CD8-positive, alpha-beta memory T cell (primary cell): Measurements from ENCODE around the gene PLEKHG1. TPM values are rescaled to one million over a fixed set of nuclear protein-coding genes. Genes with fewer than 3 reads are reported as not detected.

ENCODE experiments used
- CTCF ChIA-PET: fragments of 350-600 bp; sonication (Branson Sonifier 250); formaldehyde crosslinking; loops from one replicate; lab custom pipeline; 2021; ENCODE audit warnings: antibody characterized with exemption; lab: Charles Lee
- POLR2A ChIA-PET: fragments of 350-600 bp; sonication (Branson Sonifier 250); formaldehyde crosslinking; loops from one replicate; lab custom pipeline; 2021; ENCODE audit warnings: antibody characterized with exemption; lab: Charles Lee
- DNase-seq, 5 donors: peaks; one replicate each; pipeline versions ENCODE4 v3.0.0 to v3.0.0-alpha.2; 2020 to 2022; ENCODE audit warnings: mixed read lengths in 1 of 5
- H3K27ac ChIP-seq: one replicate; pipeline ENCODE4 v1.7.0; 2013; ENCODE audit warnings: low read depth, mild to moderate bottlenecking, low read length, moderate library complexity
- H3K27me3 ChIP-seq: 2 replicates; pipeline ENCODE4 v1.7.0; 2013; ENCODE audit warnings: low read length, mild to moderate bottlenecking; ENCODE audit not compliant: insufficient read depth, poor library complexity, severe bottlenecking
- H3K36me3 ChIP-seq: 2 replicates; pipeline ENCODE4 v1.7.0; 2013; ENCODE audit warnings: mild to moderate bottlenecking, low read length, moderate library complexity; ENCODE audit not compliant: insufficient read depth
- H3K4me1 ChIP-seq: 2 replicates; pipeline ENCODE4 v1.7.0; 2013; ENCODE audit warnings: mild to moderate bottlenecking, low read length, moderate library complexity; ENCODE audit not compliant: insufficient read depth
- H3K4me3 ChIP-seq: 2 replicates; pipeline ENCODE4 v1.7.0; 2013; ENCODE audit warnings: mild to moderate bottlenecking, low read length
- H3K9me3 ChIP-seq: 2 replicates; pipeline ENCODE4 v1.7.0; 2013; ENCODE audit warnings: mild to moderate bottlenecking, low read length
- H3K27ac Mint-ChIP-seq, 8 donors: one replicate each; pipeline ENCODE4 v1.8.0; 2020 to 2021; ENCODE audit warnings: mixed read lengths in 8 of 8, mild to moderate bottlenecking in 6 of 8, inconsistent platforms in 3 of 8, moderate library complexity in 3 of 8
- H3K27me3 Mint-ChIP-seq, 2 donors: one replicate each; pipeline ENCODE4 v1.8.0; 2020 to 2021; ENCODE audit warnings: mixed read lengths in 2 of 2, mild to moderate bottlenecking in 1 of 2, moderate library complexity in 1 of 2
- H3K36me3 Mint-ChIP-seq, 3 donors: one replicate each; pipeline ENCODE4 v1.8.0; 2020 to 2021; ENCODE audit warnings: mixed read lengths in 3 of 3, inconsistent platforms in 1 of 3, mild to moderate bottlenecking in 1 of 3
- H3K4me1 Mint-ChIP-seq, 3 donors: one replicate each; pipeline ENCODE4 v1.8.0; 2020 to 2021; ENCODE audit warnings: mixed read lengths in 3 of 3, inconsistent platforms in 1 of 3, mild to moderate bottlenecking in 1 of 3
- H3K4me3 Mint-ChIP-seq, 7 donors: one replicate each; pipeline ENCODE4 v1.8.0; 2020 to 2021; ENCODE audit warnings: mixed read lengths in 7 of 7, mild to moderate bottlenecking in 6 of 7, moderate library complexity in 4 of 7, inconsistent platforms in 2 of 7
- H3K9me3 Mint-ChIP-seq, 5 donors: one replicate each; pipeline ENCODE4 v1.8.0; 2020 to 2022; ENCODE audit warnings: mixed read lengths in 5 of 5, mild to moderate bottlenecking in 3 of 5, moderate library complexity in 2 of 5, inconsistent platforms in 1 of 5
- polyA plus RNA-seq: library from polyadenylated mRNA; unstranded; fragments of 300-500 nt; fragmentation: Illumina TruSeq; gene quantifications from one replicate; pipeline ENCODE4 v1.2.3, GENCODE V29; 2021
- total RNA-seq, 2 experiments: library from RNA; stranded (reverse); gene quantifications; one replicate each; pipeline ENCODE4 v1.2.3, GENCODE V29; 2021

The PLEKHG1 gene
- total and polyA plus RNA-seq, 3 experiments from 2014 or later, result 1.9 to 9.4 (median 8.8) TPM

DNA sequence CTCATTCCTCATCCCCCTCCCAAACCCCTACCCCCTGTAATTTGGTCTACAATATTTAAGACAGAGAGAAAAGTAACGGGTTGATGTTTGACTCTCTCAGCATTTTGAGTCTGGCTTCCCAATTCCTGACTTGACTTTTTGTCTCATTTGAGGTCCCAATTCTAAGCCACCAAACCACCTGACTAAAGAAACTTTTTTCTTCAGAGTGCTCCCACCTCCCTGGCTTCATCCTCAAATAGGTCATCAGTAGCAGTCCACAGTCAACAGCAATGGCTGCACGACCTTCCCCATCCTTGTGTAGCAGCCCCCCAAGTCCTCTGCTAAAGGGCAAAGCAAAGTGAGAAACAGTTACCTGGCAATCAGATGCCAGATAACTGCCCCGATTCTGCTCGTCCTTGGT lies 1.8 kb downstream of the PLEKHG1 start:
- H3K27ac ChIP-seq, result no peak overlapping the region
- Mint-ChIP-seq H3K27me3 (peaks cover 4 to 7% of the 10 kb centered on the region in 2 donors), H3K4me1 (peaks cover 17 to 24% (median 21%) of the 10 kb centered on the region in 3 donors), H3K4me3 (peak overlapping the region; percentile 51 to 89 (median 66)), H3K9me3 (no peaks in the 10 kb centered on the region), H3K27ac (peak overlapping the region in 2 of 8 donors; percentile 48 to 61), H3K36me3 (peaks cover 0 to 5% (median 0%) of the 10 kb centered on the region in 3 donors)
- no peaks in the 10 kb centered on the region for H3K4me1 ChIP-seq
- CTCF ChIA-PET, result interaction anchor here (1.1 to 1.8 kb wide), 4 partner anchors 8 to 213 kb away, joined by 3 to 12 read pairs (median 4); no protein-coding TSS in a partner anchor
- POLR2A ChIA-PET, result interaction anchor here (1.5 kb wide), 1 partner anchor 8 kb away, joined by 3 read pairs; no protein-coding TSS in a partner anchor
- H3K27me3 ChIP-seq, result no peaks in the 10 kb centered on the region
- no peak overlapping the region for H3K4me3 ChIP-seq
- no peak for DNase-seq
- no peaks in the 10 kb centered on the region for H3K36me3 ChIP-seq
- H3K9me3 ChIP-seq, result no peaks in the 10 kb centered on the region

- H3K36me3 ChIP-seq, result no peaks in the 10 kb centered on the region
- no peak for DNase-seq
- Mint-ChIP-seq H3K27ac (no peak overlapping the region), H3K9me3 (no peaks in the 10 kb centered on the region), H3K36me3 (peaks cover 0 to 5% (median 0%) of the 10 kb centered on the region in 3 donors), H3K27me3 (peaks cover 4 to 7% of the 10 kb centered on the region in 2 donors), H3K4me1 (peaks cover 17 to 24% (median 21%) of the 10 kb centered on the region in 3 donors), H3K4me3 (no peak overlapping the region)
- no peak overlapping the region for H3K27ac ChIP-seq
- no peaks in the 10 kb centered on the region for H3K27me3 ChIP-seq
- POLR2A ChIA-PET, result no interaction called here
- no peaks in the 10 kb centered on the region for H3K4me1 ChIP-seq
- CTCF ChIA-PET, result interaction anchor here (1.0 kb wide), 1 partner anchor 212 kb away, joined by 4 read pairs; no protein-coding TSS in a partner anchor
- no peaks in the 10 kb centered on the region for H3K9me3 ChIP-seq
- H3K4me3 ChIP-seq, result no peak overlapping the region
These were observed 3.5 kb downstream of the PLEKHG1 start for GRCh38 chr6:150603176-150603575.

GRCh38 chr6:150604467-150604866 lies 4.8 kb downstream of the PLEKHG1 start:
- H3K27me3 Mint-ChIP-seq, result peaks cover 4 to 7% of the 10 kb centered on the region in 2 donors
- Histone ChIP-seq H3K27ac (no peak overlapping the region), H3K27me3 (no peaks in the 10 kb centered on the region), H3K4me1 (no peaks in the 10 kb centered on the region), H3K36me3 (no peaks in the 10 kb centered on the region), H3K4me3 (no peak overlapping the region), H3K9me3 (no peaks in the 10 kb centered on the region)
- H3K9me3 Mint-ChIP-seq, result no peaks in the 10 kb centered on the region
- H3K36me3 Mint-ChIP-seq, result peaks cover 0 to 3% (median 0%) of the 10 kb centered on the region in 3 donors
- H3K4me3 Mint-ChIP-seq, result peak overlapping the region in 1 of 7 donors; percentile 27
- DNase-seq, result no peak
- H3K4me1 Mint-ChIP-seq, result peaks cover 9 to 14% (median 11%) of the 10 kb centered on the region in 3 donors
- H3K27ac Mint-ChIP-seq, result no peak overlapping the region
- CTCF ChIA-PET, result no interaction called here
- POLR2A ChIA-PET, result no interaction called here

- no peaks in the 10 kb centered on the region for H3K9me3 Mint-ChIP-seq
- CTCF ChIA-PET, result no interaction called here
These were observed 5.6 kb downstream of the PLEKHG1 start for GRCh38 chr6:150605333-150605732.

DNA sequence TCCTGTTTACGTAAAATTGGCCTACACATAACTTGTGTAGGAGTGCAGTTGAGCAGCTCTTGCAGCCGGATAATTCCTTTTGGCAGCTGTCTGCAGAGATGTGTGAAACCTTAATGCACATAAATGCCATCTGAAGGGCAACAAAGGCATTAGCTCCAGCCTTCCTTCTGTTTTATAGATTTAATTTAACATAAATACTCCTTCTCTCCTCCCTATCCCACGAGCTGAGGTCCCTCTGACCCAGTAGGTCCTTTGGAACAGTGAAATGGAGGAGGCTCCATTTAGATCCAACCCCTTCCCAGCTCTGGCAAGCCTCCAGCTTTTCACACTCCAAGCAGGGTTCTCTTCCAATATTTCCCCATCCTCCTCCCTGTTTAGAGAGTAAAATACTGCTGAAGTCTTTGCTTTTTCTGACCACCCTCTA lies 6.5 kb downstream of the PLEKHG1 start:
- H3K27me3 Mint-ChIP-seq, result peaks cover 2 to 6% of the 10 kb centered on the region in 2 donors
- Histone ChIP-seq H3K27me3 (no peaks in the 10 kb centered on the region), H3K4me3 (no peak overlapping the region), H3K4me1 (no peaks in the 10 kb centered on the region), H3K9me3 (no peaks in the 10 kb centered on the region), H3K27ac (no peak overlapping the region), H3K36me3 (no peaks in the 10 kb centered on the region)
- DNase-seq, result no peak
- peaks cover 2 to 6% (median 4%) of the 10 kb centered on the region in 3 donors for H3K4me1 Mint-ChIP-seq
- H3K27ac Mint-ChIP-seq, result peak overlapping the region in 1 of 8 donors; percentile 9
- no peak overlapping the region for H3K4me3 Mint-ChIP-seq
- no peaks in the 10 kb centered on the region for H3K36me3 Mint-ChIP-seq
- H3K9me3 Mint-ChIP-seq, result no peaks in the 10 kb centered on the region
- ChIA-PET CTCF (no interaction called here), POLR2A (no interaction called here)

More at GRCh38 chr6:150605333-150605732, 5.6 kb downstream of the PLEKHG1 start:
- POLR2A ChIA-PET, result no interaction called here
- Histone ChIP-seq H3K36me3 (no peaks in the 10 kb centered on the region), H3K4me1 (no peaks in the 10 kb centered on the region), H3K4me3 (no peak overlapping the region), H3K27me3 (no peaks in the 10 kb centered on the region), H3K27ac (no peak overlapping the region), H3K9me3 (no peaks in the 10 kb centered on the region)
- Mint-ChIP-seq H3K27ac (no peak overlapping the region), H3K36me3 (peaks cover 0 to 3% (median 0%) of the 10 kb centered on the region in 3 donors), H3K4me3 (no peak overlapping the region), H3K27me3 (peaks cover 4 to 7% of the 10 kb centered on the region in 2 donors), H3K4me1 (peaks cover 8 to 13% (median 11%) of the 10 kb centered on the region in 3 donors)
- DNase-seq, result no peak

DNA sequence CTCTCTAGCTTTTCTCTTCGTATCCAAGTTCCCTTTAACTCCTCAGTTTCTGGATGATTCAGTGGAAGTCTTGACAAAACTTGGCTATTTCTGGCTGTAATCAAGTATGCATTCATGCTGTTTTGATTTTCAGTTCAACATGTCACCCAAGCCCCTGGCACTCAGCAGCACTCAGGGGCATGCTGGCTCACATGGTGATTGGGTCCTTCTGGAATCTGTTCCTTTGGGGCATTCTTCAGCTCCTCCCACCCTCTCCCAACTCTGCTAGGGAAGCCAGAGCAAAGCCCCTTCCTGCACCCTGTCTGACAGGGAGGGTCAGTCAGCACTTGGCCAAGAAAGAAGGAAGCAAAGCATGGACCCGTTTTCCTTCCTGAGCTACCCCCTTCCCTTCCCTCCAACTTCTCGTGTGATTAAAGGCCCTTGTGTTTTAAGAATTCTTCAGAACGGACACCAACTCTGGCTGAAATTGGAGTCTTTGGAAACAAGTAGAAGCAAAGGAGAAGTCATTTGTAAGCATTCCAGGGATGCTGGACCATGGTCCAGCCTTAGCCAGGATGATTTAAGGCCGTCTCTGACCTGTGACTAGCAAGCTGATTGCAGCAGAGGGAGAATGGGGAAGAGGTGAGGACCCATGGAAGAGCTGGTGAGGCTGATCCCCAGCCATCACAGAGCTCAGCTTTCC lies 7.1 kb downstream of the PLEKHG1 start:
- Histone ChIP-seq H3K4me3 (no peak overlapping the region), H3K9me3 (no peaks in the 10 kb centered on the region), H3K27ac (no peak overlapping the region), H3K4me1 (no peaks in the 10 kb centered on the region), H3K27me3 (no peaks in the 10 kb centered on the region), H3K36me3 (no peaks in the 10 kb centered on the region)
- Mint-ChIP-seq H3K36me3 (no peaks in the 10 kb centered on the region), H3K4me3 (no peak overlapping the region), H3K27ac (peak overlapping the region in 2 of 8 donors; percentile 9 to 13), H3K27me3 (peaks cover 2 to 6% of the 10 kb centered on the region in 2 donors), H3K4me1 (no peaks in the 10 kb centered on the region), H3K9me3 (no peaks in the 10 kb centered on the region)
- ChIA-PET POLR2A (no interaction called here), CTCF (no interaction called here)
- no peak for DNase-seq

DNA sequence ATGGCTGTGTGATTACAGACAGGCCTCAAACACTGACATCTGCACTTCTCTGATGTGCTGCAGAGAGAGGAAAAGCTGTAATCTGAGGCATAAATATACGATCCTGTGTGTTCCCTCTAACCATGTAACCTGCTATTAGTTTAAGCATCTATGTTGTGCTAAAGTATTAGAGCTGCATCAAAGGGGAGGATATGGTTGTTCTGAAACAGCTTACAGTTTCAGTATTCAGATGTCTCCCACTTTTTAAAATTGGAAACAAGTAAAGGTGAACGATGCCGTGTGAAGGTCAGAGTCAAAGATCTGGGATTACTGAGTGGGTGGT lies 7.6 kb downstream of the PLEKHG1 start:
- Histone ChIP-seq H3K27ac (no peak overlapping the region), H3K9me3 (no peaks in the 10 kb centered on the region), H3K4me1 (no peaks in the 10 kb centered on the region), H3K36me3 (no peaks in the 10 kb centered on the region), H3K27me3 (no peaks in the 10 kb centered on the region), H3K4me3 (no peak overlapping the region)
- Mint-ChIP-seq H3K27me3 (peaks cover 2 to 6% of the 10 kb centered on the region in 2 donors), H3K27ac (no peak overlapping the region), H3K9me3 (no peaks in the 10 kb centered on the region), H3K4me1 (no peaks in the 10 kb centered on the region), H3K36me3 (no peaks in the 10 kb centered on the region), H3K4me3 (no peak overlapping the region)
- DNase-seq, result no peak
- POLR2A ChIA-PET, result no interaction called here
- CTCF ChIA-PET, result no interaction called here

GRCh38 chr6:150610584-150610983 lies 10.9 kb downstream of the PLEKHG1 start:
- Mint-ChIP-seq H3K9me3 (no peaks in the 10 kb centered on the region), H3K27ac (no peak overlapping the region), H3K36me3 (no peaks in the 10 kb centered on the region), H3K4me1 (no peaks in the 10 kb centered on the region), H3K27me3 (peaks cover 1 to 6% of the 10 kb centered on the region in 2 donors), H3K4me3 (no peak overlapping the region)
- DNase-seq, result no peak
- CTCF ChIA-PET, result interaction anchor here (1.4 kb wide), 1 partner anchor 10 kb away, joined by 5 read pairs; no protein-coding TSS in a partner anchor
- no peak overlapping the region for H3K4me3 ChIP-seq
- no peak overlapping the region for H3K27ac ChIP-seq
- H3K36me3 ChIP-seq, result no peaks in the 10 kb centered on the region
- no peaks in the 10 kb centered on the region for H3K27me3 ChIP-seq
- no peaks in the 10 kb centered on the region for H3K4me1 ChIP-seq
- H3K9me3 ChIP-seq, result no peaks in the 10 kb centered on the region
- POLR2A ChIA-PET, result no interaction called here
